GM21515 (cell line): ENCODE data around the gene TRAF2.
"Not testable (repeated sequence)": the region's sequence is repeated elsewhere in the genome, so short reads cannot be mapped to it uniquely, and the experiment has no call there.

ENCODE experiments used
- ATAC-seq: cut with Tn5 transposase; IDR thresholded peaks from one replicate; pipeline ENCODE4 v1.9.1; 2021; ENCODE audit not compliant: unreplicated experiment

Gene TRAF2

GRCh38 chr9:136881691-136882108 lies 4.6 kb upstream of the TRAF2 start:
- ATAC-seq: no peak

DNA sequence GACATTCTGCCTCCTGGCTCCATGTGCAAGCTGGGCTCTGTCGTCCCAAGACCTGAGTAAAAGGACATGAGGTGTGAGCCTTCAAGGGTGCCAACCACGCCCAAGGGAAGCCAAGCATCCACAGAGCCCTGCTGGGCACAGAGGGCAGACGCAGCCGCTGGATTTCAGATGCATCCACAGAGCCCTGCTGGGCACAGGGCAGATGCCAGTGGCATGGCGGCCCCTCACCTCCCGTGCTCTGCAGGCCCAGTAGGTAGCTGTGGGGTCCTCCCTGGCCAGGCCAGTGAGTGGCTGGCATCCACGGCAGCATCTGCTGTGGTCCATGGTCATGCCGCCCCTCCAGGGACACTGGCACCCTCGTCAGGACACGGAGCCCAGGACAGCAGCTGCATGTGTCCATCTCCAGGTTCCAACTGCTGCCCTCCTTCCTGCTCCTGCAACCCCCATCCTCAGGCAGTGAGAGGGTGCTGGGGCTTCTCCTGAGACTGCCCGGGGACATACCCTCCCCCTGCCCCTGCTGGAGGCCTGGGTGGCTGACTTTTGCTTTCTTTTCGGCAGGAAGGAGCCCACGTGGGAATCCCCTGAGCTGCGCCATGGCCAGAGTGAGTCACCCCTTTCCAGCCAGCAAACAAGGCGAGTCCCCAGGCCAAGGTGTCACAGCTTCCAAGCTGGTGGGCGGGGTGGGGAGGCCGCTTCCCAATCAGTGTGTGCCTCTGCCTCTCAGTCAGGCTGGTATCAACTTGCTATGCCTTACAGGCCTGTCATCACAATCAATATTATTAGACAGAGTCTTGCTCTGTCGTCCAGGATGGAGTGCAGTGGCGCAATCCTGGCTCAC lies 4.0 kb upstream of the TRAF2 start:
- ATAC-seq: no peak

DNA sequence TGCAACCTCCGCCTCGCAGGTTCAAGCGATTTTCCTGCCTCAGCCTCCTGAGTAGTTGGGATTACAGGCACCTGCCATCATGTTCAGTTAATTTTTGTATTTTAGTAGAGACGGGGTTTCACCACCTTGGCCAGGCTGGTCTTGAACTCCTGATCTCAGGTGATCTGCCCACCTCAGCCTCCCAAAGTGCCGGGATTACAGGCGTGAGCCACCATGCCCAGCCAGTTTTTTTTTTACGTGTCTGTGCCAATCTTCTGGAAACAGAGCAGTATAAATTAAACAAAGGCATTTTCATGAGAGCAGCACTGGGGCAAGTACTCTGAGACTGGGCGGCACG lies 3.4 kb upstream of the TRAF2 start:
- ATAC-seq: not testable (repeated sequence)

DNA sequence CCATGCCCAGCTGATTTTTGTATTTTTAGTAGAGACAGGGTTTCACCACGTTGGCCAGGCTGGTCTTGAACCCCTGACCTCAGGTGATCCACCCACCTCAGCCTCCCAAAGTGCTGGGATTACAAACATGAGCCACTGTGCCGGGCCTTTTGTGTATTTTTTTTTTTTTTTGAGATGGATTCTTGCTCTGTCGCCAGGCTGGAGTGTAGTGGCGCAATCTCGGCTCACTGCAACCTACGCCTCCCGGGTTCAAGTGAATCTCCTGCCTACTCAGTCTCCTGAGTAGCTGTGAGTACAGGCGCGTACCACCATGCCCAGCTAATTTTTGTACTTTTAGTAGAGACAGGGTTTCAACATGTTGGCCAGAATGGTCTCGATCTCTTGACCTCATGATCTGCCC lies 2.6 kb upstream of the TRAF2 start:
- ATAC-seq: not testable (repeated sequence)

DNA sequence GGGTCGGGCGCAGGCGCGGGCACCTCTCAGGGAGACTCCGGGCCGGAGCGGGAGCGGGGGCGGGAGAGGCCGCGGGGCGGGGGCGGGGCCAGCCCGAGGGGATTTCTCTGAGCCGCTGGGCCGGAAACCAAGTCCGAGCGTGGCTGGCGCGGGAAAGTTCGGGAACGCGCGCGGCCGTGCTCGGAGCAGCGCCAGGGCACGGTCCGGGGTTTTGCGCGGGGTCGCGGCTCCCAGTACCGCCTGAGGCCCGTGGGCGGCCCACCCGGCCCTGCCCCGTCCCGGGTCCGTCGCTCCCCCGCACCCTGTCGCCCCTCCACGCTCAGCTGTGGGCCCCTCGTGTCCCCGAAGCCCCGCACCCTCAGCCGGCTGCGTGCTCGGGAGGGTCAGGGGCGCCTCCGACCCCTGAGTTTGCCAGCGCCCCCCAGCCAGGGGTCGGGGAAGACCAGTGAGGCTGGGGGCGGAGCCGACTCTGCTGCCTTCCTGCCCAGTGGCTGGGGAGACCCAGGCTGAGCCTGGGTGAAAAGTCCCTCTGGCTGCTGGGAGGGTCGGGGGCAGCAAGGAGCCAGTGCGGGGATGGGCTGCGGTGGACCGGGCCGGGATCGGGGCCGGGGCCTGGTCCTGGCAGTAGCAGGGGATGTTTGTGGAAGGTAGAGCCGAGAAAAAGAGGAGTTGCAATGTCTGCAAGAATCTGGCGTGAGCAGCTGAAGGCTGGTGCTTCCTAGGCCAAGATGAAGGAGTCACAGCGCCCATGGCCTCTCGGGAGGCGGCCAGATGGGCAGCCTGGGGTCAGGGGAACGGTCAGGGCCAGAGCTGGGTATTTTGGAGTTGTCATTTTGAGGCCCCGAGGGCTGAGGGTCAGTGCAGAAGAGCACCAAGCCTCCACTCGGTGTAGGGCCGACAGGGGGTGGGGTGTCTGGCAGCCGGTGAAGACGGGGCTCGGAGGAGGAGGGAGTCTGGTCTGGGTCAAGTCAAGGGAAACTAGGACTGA lies 588 bp downstream of the TRAF2 start:
- peak; percentile 19 for ATAC-seq

DNA sequence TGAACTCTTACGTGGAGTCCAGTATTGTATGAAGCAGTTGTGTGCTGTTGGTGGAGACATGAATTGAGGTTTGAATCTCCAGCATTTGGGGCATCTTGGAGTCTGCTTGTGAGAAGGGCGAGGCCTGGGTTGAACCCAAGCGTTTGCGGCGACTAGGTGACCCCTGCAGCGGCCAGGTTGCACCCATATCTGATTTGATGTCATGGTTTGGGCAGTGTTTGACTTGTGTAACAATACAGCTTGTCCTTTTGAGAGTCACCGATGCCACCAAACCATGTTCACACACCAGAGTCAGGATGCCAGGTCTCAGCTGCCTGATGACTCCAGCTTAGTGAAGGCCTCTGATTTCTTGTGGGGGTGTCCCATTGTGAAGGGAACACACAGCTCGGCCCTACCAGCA lies 2.1 kb downstream of the TRAF2 start:
- ATAC-seq: no peak

GRCh38 chr9:136889858-136890257 lies 3.5 kb downstream of the TRAF2 start:
- ATAC-seq: no peak

DNA sequence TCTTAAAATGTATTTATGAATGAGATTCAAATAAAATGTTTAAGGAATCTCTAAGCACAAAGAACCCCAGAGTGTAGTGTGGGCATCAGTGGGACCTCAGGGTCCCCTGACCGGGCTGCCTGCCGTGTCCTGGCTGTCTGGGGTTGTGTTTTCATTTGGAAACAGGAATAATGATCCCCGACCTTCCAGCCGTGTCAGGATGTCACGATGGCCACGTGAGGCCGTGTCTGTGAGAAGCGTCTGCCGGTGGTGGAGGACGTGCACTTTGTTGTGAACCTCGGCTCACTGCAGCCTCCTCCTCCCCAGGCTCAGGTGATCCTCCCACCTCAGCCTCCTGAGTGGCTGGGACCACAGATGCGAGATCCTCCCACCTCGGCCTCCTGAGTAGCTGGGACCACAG lies 4.3 kb downstream of the TRAF2 start:
- ATAC-seq: no peak

DNA sequence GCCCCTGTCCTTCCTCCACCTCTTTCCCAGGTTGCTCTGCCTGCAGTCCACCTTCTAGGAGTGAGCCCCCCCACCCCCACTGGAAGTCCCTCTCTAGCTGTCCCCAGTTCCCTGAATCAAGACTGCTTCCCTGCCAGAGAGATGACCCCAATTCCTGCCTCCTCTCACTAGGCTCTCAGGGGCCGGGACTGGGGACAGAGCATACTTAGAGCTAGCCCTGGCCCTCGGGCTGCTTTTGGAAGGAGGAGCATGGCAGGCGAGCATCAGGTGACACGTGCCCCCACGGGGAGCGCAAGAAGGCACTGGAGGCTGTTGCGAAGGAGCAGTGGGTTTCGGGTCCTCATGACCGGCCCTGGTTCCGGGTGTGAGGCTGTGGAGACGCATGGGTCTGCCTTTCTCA lies 9.7 kb downstream of the TRAF2 start:
- ATAC-seq: no peak

- ATAC-seq: no peak
These were observed 12.3 kb downstream of the TRAF2 start for GRCh38 chr9:136898483-136899100.

DNA sequence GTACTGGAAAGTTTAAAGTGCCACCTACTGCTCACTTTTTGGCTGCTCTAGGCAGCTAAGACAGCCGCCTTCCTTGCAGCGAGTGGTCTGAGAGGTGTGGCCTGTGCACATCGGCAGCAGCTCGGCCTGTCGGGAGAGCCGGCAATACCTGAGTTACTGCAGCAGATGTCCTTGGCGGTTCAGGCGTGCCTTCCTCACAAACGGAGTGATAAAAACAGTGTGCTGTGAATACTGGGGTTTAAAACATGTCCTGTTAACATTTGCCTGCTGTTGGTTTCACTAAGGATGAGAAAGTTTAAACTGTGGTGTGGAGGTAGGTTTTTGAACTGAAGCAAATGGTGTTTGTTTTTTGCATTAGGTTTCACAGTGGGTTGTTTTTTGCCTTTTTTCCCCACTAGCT lies 12.9 kb downstream of the TRAF2 start:
- ATAC-seq: peak; percentile 39

DNA sequence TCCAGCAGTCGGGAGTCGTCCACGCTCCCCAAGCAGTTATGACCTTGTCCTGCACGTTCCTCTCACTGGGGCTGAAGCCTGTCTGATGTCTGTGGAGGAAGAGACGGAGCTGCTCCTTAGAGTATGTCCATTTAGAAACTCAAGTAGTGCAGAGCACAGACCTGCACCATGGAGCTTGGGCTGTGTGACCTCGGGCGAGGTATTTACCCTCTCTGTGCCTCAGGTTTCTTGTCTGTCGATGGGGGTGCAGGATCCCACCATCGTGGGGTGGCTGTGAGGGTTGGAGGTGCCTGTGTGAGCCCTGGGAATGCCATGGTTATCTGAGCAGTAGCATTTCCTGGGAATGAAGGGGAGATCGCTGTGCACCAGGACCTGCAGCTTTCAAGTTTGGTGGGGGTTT lies 14.2 kb downstream of the TRAF2 start:
- no peak for ATAC-seq

DNA sequence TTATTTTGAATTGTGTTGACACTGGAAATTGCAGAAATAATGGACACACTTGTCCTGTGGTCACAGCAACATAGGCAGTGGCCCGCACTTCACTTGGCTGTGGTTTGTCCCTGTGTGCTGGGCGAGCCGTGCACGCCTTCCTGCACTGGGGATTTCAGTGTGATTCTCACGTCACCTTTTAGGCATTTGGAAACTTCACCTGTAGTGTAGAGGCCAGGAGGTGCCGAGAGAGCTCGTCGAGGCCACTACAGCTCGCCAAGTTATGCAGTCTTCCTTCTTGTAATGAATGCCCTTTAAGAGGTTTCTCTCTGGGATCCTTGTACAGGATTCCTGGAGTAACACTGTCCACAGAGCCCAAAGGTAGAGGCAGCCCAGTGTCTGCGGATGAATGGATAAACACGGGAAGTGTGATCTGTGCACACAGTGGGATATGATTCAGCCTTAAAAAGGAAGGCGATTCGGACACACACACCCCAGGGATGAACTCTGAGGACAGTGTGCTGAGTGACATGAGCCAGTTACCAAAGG lies 14.7 kb downstream of the TRAF2 start:
- ATAC-seq: no peak

DNA sequence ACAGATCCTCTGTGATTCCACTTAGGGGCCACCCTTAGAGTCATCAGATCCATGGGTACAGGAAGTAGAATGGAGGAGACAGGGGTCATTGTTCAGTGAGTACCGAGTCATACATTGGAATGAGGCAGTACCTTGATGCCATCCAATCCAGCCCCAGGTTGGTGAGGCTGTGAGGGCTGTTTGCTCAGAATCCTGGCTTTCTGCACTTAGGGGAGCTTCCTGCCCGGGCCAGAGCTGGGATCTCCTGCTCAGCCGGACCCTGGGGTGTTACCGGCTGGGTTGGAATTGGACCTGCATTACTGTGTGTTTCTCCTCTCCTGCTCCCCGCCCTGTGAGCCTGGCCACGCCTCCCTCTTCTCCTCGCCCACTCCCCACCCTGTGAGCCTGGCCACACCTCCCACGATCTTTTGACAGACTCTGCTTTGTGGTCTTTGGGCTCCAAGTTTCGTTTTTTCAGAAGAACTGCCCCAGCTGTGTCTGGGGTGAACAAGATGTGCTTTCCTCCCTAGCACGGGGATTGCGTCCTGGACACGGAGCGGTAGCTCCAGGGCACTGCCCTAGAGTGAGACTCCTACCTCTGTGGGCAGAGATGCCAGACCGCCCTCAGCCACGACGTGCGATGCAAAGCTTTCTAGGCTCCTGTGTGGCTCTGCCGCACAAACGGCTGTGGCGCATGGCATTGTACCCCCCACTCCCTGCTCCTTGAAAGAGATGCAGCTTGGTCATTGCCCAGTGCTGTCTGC lies 15.4 kb downstream of the TRAF2 start:
- peak; percentile 46 for ATAC-seq

- ATAC-seq: peak; percentile 41
These were observed 16.0 kb downstream of the TRAF2 start for GRCh38 chr9:136902259-136902821.

DNA sequence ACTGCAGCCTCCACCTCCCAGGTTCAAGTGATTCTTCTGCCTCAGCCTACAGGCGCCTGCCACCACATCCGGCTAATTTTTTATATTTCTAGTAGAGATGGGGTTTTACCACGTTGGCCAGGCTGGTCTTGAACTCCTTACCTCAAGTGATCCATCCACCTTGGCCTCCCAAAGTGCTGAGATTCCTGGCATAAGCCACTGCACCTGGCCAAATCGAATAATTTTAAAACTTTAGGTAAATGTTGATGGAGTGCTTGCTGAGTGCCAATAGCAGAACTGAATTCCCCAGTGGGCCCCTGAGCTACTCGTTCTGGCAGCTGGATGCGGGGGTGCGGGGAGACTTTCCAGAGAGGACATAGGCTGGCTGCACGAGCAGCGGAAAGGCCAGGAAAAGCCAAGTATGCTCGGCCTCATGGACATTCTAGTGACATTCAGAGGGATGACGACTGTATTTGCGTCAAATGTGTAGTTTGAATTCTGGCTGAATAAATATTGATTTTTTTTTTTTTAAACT lies 16.8 kb downstream of the TRAF2 start:
- ATAC-seq: no peak

- ATAC-seq: no peak
These were observed 19.9 kb downstream of the TRAF2 start for GRCh38 chr9:136906266-136906665.

- ATAC-seq: no peak
These were observed 20.9 kb downstream of the TRAF2 start for GRCh38 chr9:136907011-136907914.
